Activated B cell treated with CpG ODN at 0.5 μM for 24 hours (primary cell): Measurements from ENCODE around the gene ARL6IP5. TPM values are rescaled to one million over a fixed set of nuclear protein-coding genes. Genes with fewer than 3 reads are reported as not detected.

Source experiments
- ATAC-seq: fragments of 200-7000 bp; cut with Tn5 transposase; one replicate; pipeline ENCODE4 v1.10.0; 2021; ENCODE audit warnings: low read depth, mild to moderate bottlenecking, moderate library complexity
- CTCF ChIA-PET: fragments of 350-600 bp; sonication (Branson Sonifier 250); formaldehyde crosslinking; loops from one replicate; lab custom pipeline; 2021; ENCODE audit warnings: antibody characterized with exemption; lab: Charles Lee
- POLR2A ChIA-PET: fragments of 350-600 bp; sonication (Branson Sonifier 250); formaldehyde crosslinking; loops from one replicate; lab custom pipeline; 2021; ENCODE audit warnings: antibody characterized with exemption; lab: Charles Lee
- DNase-seq: peaks from one replicate; pipeline ENCODE4 v3.0.0; 2022
- H3K27ac Mint-ChIP-seq: one replicate; pipeline ENCODE4 v1.8.0; 2020; ENCODE audit warnings: mixed read lengths
- H3K27me3 Mint-ChIP-seq: one replicate; pipeline ENCODE4 v1.8.0; 2021; ENCODE audit warnings: mixed read lengths
- H3K36me3 Mint-ChIP-seq: one replicate; pipeline ENCODE4 v1.8.0; 2021; ENCODE audit warnings: low read depth, mixed read lengths
- H3K4me1 Mint-ChIP-seq: one replicate; pipeline ENCODE4 v1.8.0; 2021; ENCODE audit warnings: mixed read lengths
- H3K4me3 Mint-ChIP-seq: one replicate; pipeline ENCODE4 v1.8.0; 2020; ENCODE audit warnings: mild to moderate bottlenecking, mixed read lengths
- H3K9me3 Mint-ChIP-seq: one replicate; pipeline ENCODE4 v1.8.0; 2020; ENCODE audit warnings: mixed read lengths
- intact Hi-C: fragments of 100-400 bp; cut with micrococcal nuclease; formaldehyde crosslinking; loops from one replicate; pipeline ENCODE4 v1.15.1; 2024
- total RNA-seq: library from RNA; stranded (reverse); gene quantifications from 2 replicates; pipeline ENCODE4 v1.2.3, GENCODE V29; 2022
- TF ChIP-seq, protein P1 (sequence below): fragments of 200-600 bp; IDR thresholded peaks from one replicate; pipeline ENCODE4 v1.8.0; 2022; ENCODE audit warnings: antibody characterized with exemption, mild to moderate bottlenecking

ARL6IP5 gene
- total RNA-seq, 1 donor from 2014 or later = 77.5 TPM

DNA sequence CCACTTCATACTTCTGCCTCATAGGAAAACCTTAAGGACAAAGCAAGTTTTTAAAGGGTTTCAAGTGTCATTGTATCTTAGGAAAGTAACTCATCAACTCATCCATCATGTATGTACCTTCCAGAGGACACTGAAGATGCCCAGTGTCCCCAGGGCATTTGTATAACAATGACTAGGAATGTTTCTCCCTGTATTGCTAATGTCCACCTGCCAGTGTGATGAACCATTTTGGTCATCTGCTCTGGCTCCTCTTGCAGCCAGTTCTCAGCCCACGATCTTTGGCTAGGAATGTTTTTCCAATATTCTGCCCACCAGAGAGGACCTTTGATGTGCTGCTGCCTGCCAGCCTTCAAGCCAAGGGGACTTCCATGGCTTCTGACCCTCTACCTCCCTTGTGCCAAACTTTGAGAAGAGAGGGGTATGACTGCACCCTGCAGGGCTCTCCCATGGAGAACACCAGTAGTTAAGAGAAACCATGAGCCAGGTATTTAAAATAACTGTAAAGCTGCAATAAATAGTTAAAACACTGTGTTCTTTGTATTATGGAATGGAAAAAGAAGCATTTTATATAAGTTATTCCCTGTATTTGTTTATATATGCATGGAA, 26.3 kb downstream of the ARL6IP5 start:
- Mint-ChIP-seq H3K4me3 (no peak overlapping the region), H3K36me3 (no peaks in the 10 kb centered on the region), H3K4me1 (no peaks in the 10 kb centered on the region), H3K9me3 (no peaks in the 10 kb centered on the region), H3K27ac (no peak overlapping the region), H3K27me3 (no peaks in the 10 kb centered on the region)
- POLR2A ChIA-PET = no interaction called here
- intact Hi-C loops = no loop called here
- CTCF ChIA-PET = interaction anchor here (1.3 kb wide), 1 partner anchor 9 kb away, joined by 3 read pairs; no protein-coding TSS in a partner anchor
- ATAC-seq (no peak), DNase-seq (no peak)
- TF ChIP-seq, protein P1, sequence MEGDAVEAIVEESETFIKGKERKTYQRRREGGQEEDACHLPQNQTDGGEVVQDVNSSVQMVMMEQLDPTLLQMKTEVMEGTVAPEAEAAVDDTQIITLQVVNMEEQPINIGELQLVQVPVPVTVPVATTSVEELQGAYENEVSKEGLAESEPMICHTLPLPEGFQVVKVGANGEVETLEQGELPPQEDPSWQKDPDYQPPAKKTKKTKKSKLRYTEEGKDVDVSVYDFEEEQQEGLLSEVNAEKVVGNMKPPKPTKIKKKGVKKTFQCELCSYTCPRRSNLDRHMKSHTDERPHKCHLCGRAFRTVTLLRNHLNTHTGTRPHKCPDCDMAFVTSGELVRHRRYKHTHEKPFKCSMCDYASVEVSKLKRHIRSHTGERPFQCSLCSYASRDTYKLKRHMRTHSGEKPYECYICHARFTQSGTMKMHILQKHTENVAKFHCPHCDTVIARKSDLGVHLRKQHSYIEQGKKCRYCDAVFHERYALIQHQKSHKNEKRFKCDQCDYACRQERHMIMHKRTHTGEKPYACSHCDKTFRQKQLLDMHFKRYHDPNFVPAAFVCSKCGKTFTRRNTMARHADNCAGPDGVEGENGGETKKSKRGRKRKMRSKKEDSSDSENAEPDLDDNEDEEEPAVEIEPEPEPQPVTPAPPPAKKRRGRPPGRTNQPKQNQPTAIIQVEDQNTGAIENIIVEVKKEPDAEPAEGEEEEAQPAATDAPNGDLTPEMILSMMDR = no peak

DNA sequence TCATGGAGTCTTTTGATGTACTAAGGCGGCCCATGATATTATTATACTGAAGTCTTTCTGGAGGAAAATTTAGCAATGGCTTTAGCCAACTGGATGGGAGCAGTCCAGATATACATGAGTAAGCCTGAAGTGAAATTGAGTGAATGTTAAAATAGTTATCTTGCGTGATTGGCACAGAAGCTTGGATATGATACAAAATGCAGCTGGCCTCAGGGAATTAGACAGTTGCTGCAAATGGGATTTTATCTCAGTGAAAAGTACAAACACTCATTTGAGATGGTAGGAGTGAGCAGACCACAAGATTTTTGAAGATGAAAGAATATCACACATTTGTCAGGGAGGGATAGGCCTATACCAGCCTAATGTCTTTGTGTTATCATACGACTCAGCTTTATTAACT, 28.8 kb downstream of the ARL6IP5 start:
- ChIA-PET CTCF (interaction anchor here (1.0 kb wide), 1 partner anchor 9 kb away, joined by 3 read pairs; no protein-coding TSS in a partner anchor), POLR2A (no interaction called here)
- no peak overlapping the region for H3K4me3 Mint-ChIP-seq
- ATAC-seq = no peak
- H3K4me1 Mint-ChIP-seq = no peaks in the 10 kb centered on the region
- intact Hi-C loops = no loop called here
- no peaks in the 10 kb centered on the region for H3K9me3 Mint-ChIP-seq
- no peak overlapping the region for H3K27ac Mint-ChIP-seq
- no peaks in the 10 kb centered on the region for H3K27me3 Mint-ChIP-seq
- DNase-seq = no peak
- TF ChIP-seq, protein P1 = no peak
- H3K36me3 Mint-ChIP-seq = no peaks in the 10 kb centered on the region

DNA sequence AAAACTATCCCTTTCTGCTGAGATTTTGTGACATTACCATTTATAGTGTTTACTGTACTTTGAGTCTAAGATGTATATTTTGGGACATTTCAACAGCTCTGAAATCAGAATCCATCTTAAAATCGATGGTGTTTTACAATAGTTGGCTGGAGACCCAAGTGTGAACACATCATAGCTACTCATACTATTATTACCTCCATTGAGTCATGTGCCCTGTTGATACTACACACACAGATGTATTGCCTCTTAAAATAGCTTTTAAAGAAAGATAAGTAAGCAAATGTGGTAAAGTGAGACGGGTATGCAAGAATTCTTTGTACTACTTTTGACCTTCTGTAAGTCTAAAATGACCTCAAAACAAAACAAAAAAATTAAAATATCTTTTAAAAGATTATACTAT, 31.0 kb downstream of the ARL6IP5 start:
- H3K9me3 Mint-ChIP-seq = no peaks in the 10 kb centered on the region
- no peak overlapping the region for H3K27ac Mint-ChIP-seq
- no peaks in the 10 kb centered on the region for H3K27me3 Mint-ChIP-seq
- intact Hi-C loops = no loop called here
- ChIA-PET POLR2A (no interaction called here), CTCF (no interaction called here)
- DNase-seq (no peak), ATAC-seq (no peak)
- peaks cover under 1% of the 10 kb centered on the region for H3K4me1 Mint-ChIP-seq
- H3K36me3 Mint-ChIP-seq = no peaks in the 10 kb centered on the region
- TF ChIP-seq, protein P1 = no peak
- no peak overlapping the region for H3K4me3 Mint-ChIP-seq

DNA sequence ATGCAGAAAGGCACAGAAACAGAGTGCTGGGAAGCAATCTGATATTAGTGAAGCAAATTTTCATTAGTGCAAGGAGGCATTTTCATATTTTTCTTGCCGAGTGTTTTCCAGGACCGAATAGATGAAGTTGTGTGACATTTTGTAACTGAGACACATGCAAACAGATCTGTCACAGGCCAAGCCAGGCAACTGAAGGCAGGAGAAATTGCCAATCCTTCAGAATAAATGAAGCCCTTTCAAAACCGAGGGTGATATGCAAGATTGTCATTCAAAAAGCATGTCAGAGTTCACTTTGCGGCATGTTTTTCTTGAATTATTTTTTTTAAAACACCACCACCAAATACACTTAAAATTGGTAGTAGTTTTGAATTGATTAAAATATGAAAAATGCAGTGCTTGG, 31.4 kb downstream of the ARL6IP5 start:
- CTCF ChIA-PET = no interaction called here
- Mint-ChIP-seq H3K9me3 (no peaks in the 10 kb centered on the region), H3K27ac (no peak overlapping the region), H3K4me3 (no peak overlapping the region), H3K4me1 (peaks cover 4% of the 10 kb centered on the region), H3K36me3 (no peaks in the 10 kb centered on the region), H3K27me3 (no peaks in the 10 kb centered on the region)
- intact Hi-C loops = no loop called here
- DNase-seq (no peak), ATAC-seq (no peak)
- TF ChIP-seq, protein P1 = no peak
- POLR2A ChIA-PET = no interaction called here

DNA sequence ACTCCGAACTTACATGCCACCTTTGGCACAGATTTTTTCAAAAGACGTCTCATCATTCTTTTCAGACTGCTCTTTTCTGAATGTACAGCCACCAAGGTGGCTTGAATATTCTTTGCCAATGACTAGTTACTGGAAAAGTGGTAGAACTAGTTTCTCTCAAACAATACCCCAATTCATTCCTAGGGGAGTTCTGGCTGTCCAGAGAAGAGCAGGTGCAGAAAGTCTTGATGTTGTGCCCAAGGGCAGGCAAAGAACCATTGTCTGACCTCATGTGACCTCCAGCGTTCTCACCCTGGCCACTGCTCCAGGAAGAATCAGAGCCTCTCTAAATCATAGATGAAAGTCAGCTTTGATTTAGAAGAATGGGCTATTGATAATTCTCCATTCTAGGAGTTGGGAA, 32.2 kb downstream of the ARL6IP5 start:
- ATAC-seq (no peak), DNase-seq (no peak)
- TF ChIP-seq, protein P1 = no peak
- no peaks in the 10 kb centered on the region for H3K9me3 Mint-ChIP-seq
- H3K4me1 Mint-ChIP-seq = peaks cover 4% of the 10 kb centered on the region
- no peaks in the 10 kb centered on the region for H3K27me3 Mint-ChIP-seq
- intact Hi-C loops = no loop called here
- POLR2A ChIA-PET = no interaction called here
- H3K27ac Mint-ChIP-seq = no peak overlapping the region
- no peak overlapping the region for H3K4me3 Mint-ChIP-seq
- CTCF ChIA-PET = no interaction called here
- H3K36me3 Mint-ChIP-seq = no peaks in the 10 kb centered on the region
